Activated CD8-positive, alpha-beta memory T cell treated with anti-CD3 and anti-CD28 coated beads for 4 hours (primary cell): ENCODE measurements around the gene TSG101.
A peak's percentile ranks its signal among the peaks of the same experiment; 100 is the strongest.

Experiments
- DNase-seq, 2 donors: peaks; one replicate each; pipeline ENCODE4 v3.0.0-alpha.2; 2020; ENCODE audit warnings: low read depth in 2 of 2

TSG101 gene

GRCh38 chr11:18526521-18527296, at the start of gene TSG101:
TSS of gene TSG101 (minus strand) at chr11:18526942. CDS start at chr11:18526816, 126 bp downstream.
- DNase-seq: peak; percentile 90 to 91

- no peak for DNase-seq
Measured at GRCh38 chr11:18575361-18575760, 48.6 kb upstream of the TSG101 start.

- DNase-seq: no peak
Measured at GRCh38 chr11:18567081-18567480, 40.3 kb upstream of the TSG101 start.

- DNase-seq: no peak
Measured at GRCh38 chr11:18566406-18566805, 39.7 kb upstream of the TSG101 start.

- DNase-seq: no peak
Measured at GRCh38 chr11:18564149-18564548, 37.4 kb upstream of the TSG101 start.

- DNase-seq: no peak
Measured at GRCh38 chr11:18563090-18563730, 36.5 kb upstream of the TSG101 start.

GRCh38 chr11:18548001-18548400, 21.3 kb upstream of the TSG101 start:
- DNase-seq: no peak

GRCh38 chr11:18540207-18541009, 13.7 kb upstream of the TSG101 start:
- no peak for DNase-seq

GRCh38 chr11:18536209-18536608, 9.5 kb upstream of the TSG101 start:
- DNase-seq: no peak

GRCh38 chr11:18534245-18534644, 7.5 kb upstream of the TSG101 start:
- DNase-seq: no peak

- DNase-seq: no peak
Measured at GRCh38 chr11:18533365-18533764, 6.6 kb upstream of the TSG101 start.

GRCh38 chr11:18527512-18527911, 770 bp upstream of the TSG101 start:
- DNase-seq: no peak

- no peak for DNase-seq
Measured at GRCh38 chr11:18526130-18526520, 617 bp downstream of the TSG101 start.

- no peak for DNase-seq
Measured at GRCh38 chr11:18524248-18524647, 2.5 kb downstream of the TSG101 start.

- DNase-seq: no peak
Measured at GRCh38 chr11:18523084-18523483, 3.7 kb downstream of the TSG101 start.

- DNase-seq: no peak
Measured at GRCh38 chr11:18522388-18522787, 4.4 kb downstream of the TSG101 start.

GRCh38 chr11:18521122-18521521, 5.6 kb downstream of the TSG101 start:
- DNase-seq: no peak

GRCh38 chr11:18502352-18502751, 24.4 kb downstream of the TSG101 start:
- no peak for DNase-seq

GRCh38 chr11:18501629-18502028, 25.1 kb downstream of the TSG101 start:
- no peak for DNase-seq

GRCh38 chr11:18498039-18498438, 28.7 kb downstream of the TSG101 start:
- DNase-seq: no peak

- DNase-seq: no peak
Measured at GRCh38 chr11:18495703-18496102, 31.0 kb downstream of the TSG101 start.

- DNase-seq: no peak
Measured at GRCh38 chr11:18495271-18495670, 31.5 kb downstream of the TSG101 start.

- no peak for DNase-seq
Measured at GRCh38 chr11:18493310-18493709, 33.4 kb downstream of the TSG101 start.
